Erythroblast (primary cell): ENCODE measurements around the gene UGT1A4.

Experiments
- GATA1 ChIP-seq: IDR thresholded peaks from 2 replicates; pipeline ENCODE4 v1.6.1; 2011; ENCODE audit warnings: low read depth, mild to moderate bottlenecking, control low read depth, low read length, moderate library complexity
- POLR2A ChIP-seq: IDR thresholded peaks from 2 replicates; pipeline ENCODE4 v1.6.1; 2011; ENCODE audit warnings: mild to moderate bottlenecking, low read length

- no peak for TF ChIP-seq POLR2A
- no peak for TF ChIP-seq GATA1
These were observed 74.2 kb downstream of the UGT1A4 start for GRCh38 chr2:233792720-233793119.
